Calu3 (cell line): ENCODE data around the gene TFB1M. TPM values are rescaled to one million over a fixed set of nuclear protein-coding genes. Genes with fewer than 3 reads are reported as not detected.
"Not testable (repeated sequence)": the region's sequence is repeated elsewhere in the genome, so short reads cannot be mapped to it uniquely, and the experiment has no call there.

Source experiments
- BruUV-seq: library from RNA; stranded (reverse); fragments of 400-500 nt; replicated peaks from 2 replicates; lab custom pipeline; 2021; lab: Mats Ljungman, UMichigan
- CTCF ChIA-PET: fragments of 300-600 bp; sonication (Branson Sonifier 250); formaldehyde crosslinking; loops from one replicate; lab custom pipeline; 2022; ENCODE audit warnings: antibody characterized with exemption; lab: Charles Lee
- DNase-seq: peaks from one replicate; pipeline ENCODE4 v3.0.0; 2022
- H3K27ac Mint-ChIP-seq: one replicate; pipeline ENCODE4 v1.8.0; 2022; ENCODE audit warnings: mixed read lengths; ENCODE audit not compliant: unreplicated experiment
- H3K27me3 Mint-ChIP-seq: one replicate; pipeline ENCODE4 v1.8.0; 2022; ENCODE audit warnings: mixed read lengths; ENCODE audit not compliant: unreplicated experiment
- H3K36me3 Mint-ChIP-seq: one replicate; pipeline ENCODE4 v1.8.0; 2022; ENCODE audit warnings: mild to moderate bottlenecking, moderate library complexity, mixed read lengths; ENCODE audit not compliant: insufficient read depth, unreplicated experiment
- H3K4me1 Mint-ChIP-seq: one replicate; pipeline ENCODE4 v1.8.0; 2022; ENCODE audit warnings: mild to moderate bottlenecking, low read depth, mixed read lengths; ENCODE audit not compliant: unreplicated experiment
- H3K4me3 Mint-ChIP-seq: one replicate; pipeline ENCODE4 v1.8.0; 2022; ENCODE audit warnings: mild to moderate bottlenecking, low read depth, moderate library complexity, mixed read lengths; ENCODE audit not compliant: unreplicated experiment
- H3K9me3 Mint-ChIP-seq: one replicate; pipeline ENCODE4 v1.8.0; 2022; ENCODE audit warnings: low read depth, mixed read lengths; ENCODE audit not compliant: unreplicated experiment
- intact Hi-C: fragments of 100-400 bp; cut with micrococcal nuclease; formaldehyde crosslinking; loops from one replicate; pipeline ENCODE4 v1.10.0; 2022; ENCODE audit not compliant: unreplicated experiment
- total RNA-seq: library from RNA; stranded (reverse); gene quantifications from 2 replicates; pipeline ENCODE4 v1.2.3, GENCODE V29; 2022
- TF ChIP-seq, protein P1 (sequence below): fragments of 200-600 bp; IDR thresholded peaks from one replicate; pipeline ENCODE4 v1.8.0; 2022; ENCODE audit warnings: antibody characterized with exemption; ENCODE audit not compliant: unreplicated experiment

TFB1M gene
- total RNA-seq, 1 experiment from 2014 or later = 27.4 TPM

DNA sequence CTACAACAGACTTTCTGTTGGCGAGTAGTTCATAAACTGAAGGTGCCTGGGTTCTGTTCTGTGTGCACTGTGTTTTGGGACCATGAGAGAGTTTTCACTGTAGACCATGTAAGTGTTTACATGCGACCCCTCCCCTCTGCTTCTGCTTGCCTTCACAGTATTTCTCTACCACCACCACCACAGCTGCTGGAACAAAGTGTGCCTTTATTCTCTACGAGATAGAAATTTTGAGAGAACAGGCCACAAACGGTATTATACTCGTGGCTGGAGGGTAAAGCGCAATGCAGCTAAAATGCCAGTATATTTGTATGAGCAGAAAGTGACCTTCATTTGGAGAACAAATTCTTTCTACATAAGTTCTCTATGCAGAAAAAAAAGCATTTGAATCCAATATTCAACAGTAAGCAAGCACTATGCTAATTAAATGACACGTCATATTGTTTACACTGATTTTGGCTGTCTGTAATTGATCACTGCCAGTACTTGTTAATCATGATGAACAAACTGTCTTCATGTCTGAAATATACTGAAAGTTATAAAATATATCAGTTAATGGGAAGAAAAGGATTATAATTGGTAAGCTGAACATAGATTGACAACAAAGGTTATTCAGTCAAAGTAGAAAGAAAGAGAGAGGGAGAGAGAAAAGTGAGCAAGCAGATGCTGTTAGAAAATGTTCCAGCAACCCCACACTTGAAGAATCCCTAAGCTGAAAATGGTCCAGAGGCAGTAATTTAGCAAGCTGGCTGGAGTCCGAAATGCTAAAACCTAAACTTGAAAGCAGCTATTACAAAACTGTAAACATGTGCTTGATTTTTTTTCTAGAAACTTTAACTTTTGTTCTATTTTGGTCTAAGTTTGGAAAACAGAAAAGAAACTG, 41.7 kb downstream of the TFB1M start:
- intact Hi-C loops = no loop called here

DNA sequence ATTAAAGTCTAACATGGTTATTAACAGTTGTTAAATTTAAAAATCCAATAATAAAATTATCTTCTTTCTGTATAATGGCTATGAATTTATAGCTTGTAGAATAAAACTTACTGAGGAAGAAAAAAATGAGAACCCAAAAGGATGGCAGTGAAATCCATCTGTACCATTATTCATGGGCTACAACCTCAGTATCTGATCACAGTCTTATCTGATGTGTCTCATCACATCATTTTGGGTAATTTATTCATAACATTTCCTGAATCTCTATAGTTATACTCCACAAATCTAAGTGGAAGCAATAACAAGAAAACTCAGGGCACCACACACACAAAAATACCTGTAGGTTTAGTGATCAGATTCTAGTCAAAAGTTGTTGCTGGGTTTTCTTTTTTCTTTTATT, 43.1 kb downstream of the TFB1M start:
- DNase-seq = no peak
- intact Hi-C loops = no loop called here
- no peaks in the 10 kb centered on the region for H3K27me3 Mint-ChIP-seq
- no peak overlapping the region for H3K4me3 Mint-ChIP-seq
- H3K4me1 Mint-ChIP-seq = peaks cover 8% of the 10 kb centered on the region
- TF ChIP-seq, protein P1, sequence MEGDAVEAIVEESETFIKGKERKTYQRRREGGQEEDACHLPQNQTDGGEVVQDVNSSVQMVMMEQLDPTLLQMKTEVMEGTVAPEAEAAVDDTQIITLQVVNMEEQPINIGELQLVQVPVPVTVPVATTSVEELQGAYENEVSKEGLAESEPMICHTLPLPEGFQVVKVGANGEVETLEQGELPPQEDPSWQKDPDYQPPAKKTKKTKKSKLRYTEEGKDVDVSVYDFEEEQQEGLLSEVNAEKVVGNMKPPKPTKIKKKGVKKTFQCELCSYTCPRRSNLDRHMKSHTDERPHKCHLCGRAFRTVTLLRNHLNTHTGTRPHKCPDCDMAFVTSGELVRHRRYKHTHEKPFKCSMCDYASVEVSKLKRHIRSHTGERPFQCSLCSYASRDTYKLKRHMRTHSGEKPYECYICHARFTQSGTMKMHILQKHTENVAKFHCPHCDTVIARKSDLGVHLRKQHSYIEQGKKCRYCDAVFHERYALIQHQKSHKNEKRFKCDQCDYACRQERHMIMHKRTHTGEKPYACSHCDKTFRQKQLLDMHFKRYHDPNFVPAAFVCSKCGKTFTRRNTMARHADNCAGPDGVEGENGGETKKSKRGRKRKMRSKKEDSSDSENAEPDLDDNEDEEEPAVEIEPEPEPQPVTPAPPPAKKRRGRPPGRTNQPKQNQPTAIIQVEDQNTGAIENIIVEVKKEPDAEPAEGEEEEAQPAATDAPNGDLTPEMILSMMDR = no peak
- CTCF ChIA-PET = no interaction called here
- peaks cover 5% of the 10 kb centered on the region for H3K36me3 Mint-ChIP-seq
- no TSS peak for BruUV-seq
- no peak overlapping the region for H3K27ac Mint-ChIP-seq
- no peaks in the 10 kb centered on the region for H3K9me3 Mint-ChIP-seq

More for the DNA sequence above, 41.7 kb downstream of the TFB1M start:
- TF ChIP-seq, protein P1 = no peak
- no peaks in the 10 kb centered on the region for H3K27me3 Mint-ChIP-seq
- no peak overlapping the region for H3K27ac Mint-ChIP-seq
- peaks cover 8% of the 10 kb centered on the region for H3K4me1 Mint-ChIP-seq
- CTCF ChIA-PET = no interaction called here
- no peak overlapping the region for H3K4me3 Mint-ChIP-seq
- no peaks in the 10 kb centered on the region for H3K9me3 Mint-ChIP-seq
- DNase-seq = no peak
- H3K36me3 Mint-ChIP-seq = peaks cover 5% of the 10 kb centered on the region
- no TSS peak for BruUV-seq

DNA sequence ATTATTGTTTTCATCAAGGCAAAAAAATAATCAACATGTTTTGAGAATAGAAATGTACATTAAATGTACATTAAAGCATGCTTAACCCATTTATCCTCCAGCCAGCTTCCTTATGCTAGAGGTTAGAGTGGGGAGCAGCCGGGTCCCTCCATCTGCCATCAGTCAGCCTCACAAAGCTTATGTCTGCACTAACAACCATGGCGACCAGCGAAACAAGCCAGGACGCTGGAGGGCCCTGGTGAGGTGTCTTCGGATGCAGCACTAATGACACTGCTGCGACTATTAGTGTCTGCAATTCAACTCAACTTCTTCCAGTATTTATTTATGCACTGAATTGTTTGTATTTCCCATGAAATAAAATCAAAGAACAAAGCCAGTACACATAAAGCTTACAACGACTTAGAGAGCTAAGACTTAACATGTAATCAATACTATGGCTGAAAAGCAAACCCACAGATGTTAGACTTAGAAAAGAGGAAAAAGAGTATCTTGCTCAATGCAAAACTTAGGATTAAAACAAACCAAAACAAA, 43.7 kb downstream of the TFB1M start:
- TF ChIP-seq, protein P1 = no peak
- intact Hi-C loops = no loop called here
- no peak overlapping the region for H3K4me3 Mint-ChIP-seq
- H3K27me3 Mint-ChIP-seq = no peaks in the 10 kb centered on the region
- H3K36me3 Mint-ChIP-seq = peaks cover 5% of the 10 kb centered on the region
- no peak overlapping the region for H3K27ac Mint-ChIP-seq
- H3K9me3 Mint-ChIP-seq = no peaks in the 10 kb centered on the region
- no TSS peak for BruUV-seq
- DNase-seq = no peak
- peaks cover 8% of the 10 kb centered on the region for H3K4me1 Mint-ChIP-seq
- CTCF ChIA-PET = no interaction called here

DNA sequence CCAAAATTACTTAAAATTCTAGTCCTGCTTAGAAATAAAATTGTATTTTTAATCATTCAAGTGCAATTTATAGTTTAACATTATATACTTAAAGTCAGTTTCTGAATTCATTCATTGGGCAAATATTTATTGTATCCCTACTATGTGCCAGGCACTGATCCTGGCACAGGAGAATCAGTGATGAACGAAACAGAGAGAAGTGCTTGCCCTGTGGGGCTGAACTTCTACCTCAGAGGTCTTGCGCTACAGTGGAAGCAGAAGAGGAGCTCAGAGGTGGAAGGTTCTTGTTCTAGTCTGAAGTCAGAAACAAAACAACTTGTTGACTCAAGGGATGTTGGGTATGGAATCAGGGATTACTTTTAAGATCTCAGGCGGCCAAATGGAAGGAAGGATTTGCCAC, 44.5 kb downstream of the TFB1M start:
- no peak for DNase-seq
- Mint-ChIP-seq H3K4me1 (peaks cover 8% of the 10 kb centered on the region), H3K4me3 (no peak overlapping the region), H3K36me3 (peaks cover 5% of the 10 kb centered on the region), H3K27me3 (no peaks in the 10 kb centered on the region), H3K27ac (no peak overlapping the region), H3K9me3 (no peaks in the 10 kb centered on the region)
- CTCF ChIA-PET = no interaction called here
- no TSS peak for BruUV-seq
- TF ChIP-seq, protein P1 = no peak
- intact Hi-C loops = no loop called here

DNA sequence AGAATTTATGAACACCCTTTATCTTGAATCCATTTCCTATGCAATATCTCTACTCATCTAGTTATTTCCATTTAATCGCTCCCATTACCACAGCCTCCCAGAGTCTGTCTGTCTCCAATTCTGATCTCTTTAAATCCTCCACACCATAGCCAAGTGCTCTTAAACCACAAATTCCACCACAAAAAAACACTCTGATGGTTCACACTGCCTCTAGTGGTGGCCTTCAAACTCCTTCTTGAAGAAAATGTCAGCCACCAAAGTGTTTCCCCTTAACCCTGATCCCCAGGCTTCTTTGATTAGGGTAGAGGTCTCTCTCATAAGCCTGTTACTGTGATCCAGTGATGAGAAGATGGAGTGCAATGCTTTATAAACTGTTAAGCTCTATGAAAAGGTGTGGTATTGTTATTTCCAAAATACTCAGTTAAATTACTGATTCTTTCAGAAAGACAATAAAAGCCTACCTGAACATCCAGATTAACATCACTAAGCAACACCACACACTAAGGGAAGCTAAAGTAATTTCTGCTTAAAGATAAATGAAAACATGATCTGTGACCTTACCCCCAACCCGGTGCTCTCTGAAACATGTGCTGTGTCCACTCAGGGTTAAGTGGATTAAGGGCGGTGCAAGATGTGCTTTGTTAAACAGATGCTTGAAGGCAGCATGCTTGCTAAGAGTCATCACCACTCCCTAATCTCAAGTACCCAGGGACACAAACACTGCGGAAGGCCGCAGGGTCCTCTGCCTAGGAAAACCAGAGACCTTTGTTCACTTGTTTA, 46.0 kb downstream of the TFB1M start:
- H3K27ac Mint-ChIP-seq, H3K27me3 Mint-ChIP-seq, BruUV-seq, H3K4me1 Mint-ChIP-seq, H3K36me3 Mint-ChIP-seq, intact Hi-C loops, CTCF ChIA-PET, H3K9me3 Mint-ChIP-seq, H3K4me3 Mint-ChIP-seq: not testable (repeated sequence)
- DNase-seq = peak; percentile 20
